RWPE1 (cell line): ENCODE measurements around the gene CANT1.
A peak's percentile ranks its signal among the peaks of the same experiment; 100 is the strongest.

Source experiments
- CTCF ChIA-PET: fragments of 350-600 bp; sonication (Branson Sonifier 250); formaldehyde crosslinking; extraction: SDS; loops from one replicate; lab custom pipeline; 2021; lab: Yijun Ruan, JAX
- POLR2A ChIA-PET: fragments of 400-600 bp; formaldehyde crosslinking; extraction: SDS; loops from one replicate; lab custom pipeline; 2020; ENCODE audit warnings: antibody characterized with exemption; ENCODE audit not compliant: low non-redundant PET; lab: Yijun Ruan, JAX
- DNase-seq: peaks from one replicate; pipeline ENCODE4 v3.0.0; 2012; ENCODE audit warnings: low spot score
- H3K27ac ChIP-seq: fragments of 450-650 bp; 2 replicates; pipeline ENCODE4 v1.5.1; 2017
- CTCF ChIP-seq: fragments of 450-650 bp; conservative IDR thresholded peaks from 2 replicates; pipeline ENCODE4 v1.5.1; 2017; ENCODE audit warnings: low read depth, mild to moderate bottlenecking

The CANT1 gene

GRCh38 chr17:78988152-78988551 lies 21.4 kb downstream of the CANT1 start:
- ChIA-PET CTCF (no interaction called here), POLR2A (no interaction called here)
- DNase-seq = no peak
- H3K27ac ChIP-seq = peak overlapping the region; percentile 73
- no peak for TF ChIP-seq CTCF

GRCh38 chr17:78986649-78987328 lies 22.8 kb downstream of the CANT1 start:
- ChIA-PET POLR2A (no interaction called here), CTCF (interaction anchor here (0.7 to 1.6 kb wide), 2 partner anchors 121 to 666 kb away, joined by 3 to 6 read pairs; no protein-coding TSS in a partner anchor)
- no peak for DNase-seq
- no peak for TF ChIP-seq CTCF
- H3K27ac ChIP-seq = peak overlapping the region; percentile 73

DNA sequence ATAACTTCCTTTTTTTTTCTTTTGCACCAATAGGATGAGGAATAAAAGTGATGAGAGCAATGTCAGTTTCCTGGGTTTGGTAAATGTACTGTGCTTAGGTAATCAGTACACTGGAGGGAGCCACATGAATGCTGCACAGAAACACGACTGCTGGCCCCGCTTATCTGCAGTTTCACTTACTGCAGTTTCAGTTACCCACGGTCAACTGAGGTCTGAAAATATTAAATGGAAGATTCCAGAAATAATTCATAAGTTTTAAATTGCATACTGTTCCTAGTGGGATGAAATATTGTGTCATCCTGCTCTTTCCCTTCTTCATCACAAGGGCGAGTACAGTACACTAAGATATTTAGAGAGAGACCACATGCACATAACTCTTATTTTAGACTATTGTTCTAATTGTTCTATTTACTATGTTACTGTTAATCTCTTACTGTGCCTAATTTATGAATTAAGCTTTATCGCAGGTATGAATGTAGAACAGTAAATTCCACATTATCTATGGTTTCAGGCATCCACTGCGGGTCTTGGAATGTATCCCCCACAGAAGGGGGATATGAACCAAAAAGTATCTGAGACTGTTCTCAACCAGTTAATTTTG lies 23.4 kb downstream of the CANT1 start:
- no peak for TF ChIP-seq CTCF
- no peak for DNase-seq
- ChIA-PET POLR2A (no interaction called here), CTCF (interaction anchor here (0.7 to 1.6 kb wide), 2 partner anchors 120 to 667 kb away, joined by 3 to 6 read pairs; no protein-coding TSS in a partner anchor)
- H3K27ac ChIP-seq = peak overlapping the region; percentile 73

- no peak for TF ChIP-seq CTCF
- no peak overlapping the region for H3K27ac ChIP-seq
- ChIA-PET POLR2A (no interaction called here), CTCF (interaction anchor here (1.7 kb wide), 1 partner anchor 60 kb away, joined by 6 read pairs; no protein-coding TSS in a partner anchor)
- no peak for DNase-seq
Observed at GRCh38 chr17:78985395-78985794, 24.2 kb downstream of the CANT1 start.

DNA sequence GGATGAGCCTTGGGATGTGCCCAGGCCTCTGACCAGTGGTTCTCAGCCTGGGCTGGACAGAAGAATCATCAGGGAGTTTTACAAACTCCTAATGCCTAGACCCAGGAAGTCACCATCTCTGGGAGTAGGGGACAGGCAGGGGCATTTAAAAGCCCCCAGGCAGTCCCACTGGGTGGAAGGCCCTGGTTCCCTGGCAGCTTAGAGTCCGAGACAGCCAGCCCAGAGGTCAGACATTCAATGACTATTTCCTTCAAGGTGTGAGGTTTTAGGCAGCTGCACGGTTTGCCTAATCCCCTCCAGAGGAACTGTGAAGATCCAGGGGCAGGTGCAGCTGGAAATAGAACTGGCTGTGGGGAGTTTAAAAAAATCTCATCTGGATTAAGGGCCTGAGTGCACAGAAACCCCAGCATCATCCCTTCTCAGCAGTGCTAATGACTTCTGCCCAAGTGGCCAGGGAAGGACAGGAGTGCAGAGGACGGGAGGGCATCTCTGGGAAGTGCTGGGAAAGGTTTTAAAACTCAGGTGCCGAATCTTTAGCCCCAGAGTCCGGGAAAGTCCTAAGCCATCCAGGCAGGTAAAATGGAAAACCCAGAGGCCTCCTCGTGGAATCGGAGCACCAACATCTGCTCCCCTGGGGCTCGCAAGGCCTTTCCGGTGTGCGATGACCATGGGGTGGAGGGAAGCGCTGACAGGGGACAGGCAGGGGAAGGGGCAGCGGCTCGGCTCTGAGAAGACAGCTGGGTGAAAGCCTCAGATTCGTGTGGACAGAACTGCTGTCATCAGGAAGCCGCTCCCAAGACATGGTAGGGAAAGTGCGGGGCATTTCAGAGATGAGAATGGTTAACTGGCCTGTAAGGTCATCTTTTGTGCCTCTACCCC lies 28.3 kb downstream of the CANT1 start:
- ChIA-PET CTCF (interaction anchor here (0.6 kb wide), 1 partner anchor 30 kb away, joined by 3 read pairs; no protein-coding TSS in a partner anchor), POLR2A (no interaction called here)
- H3K27ac ChIP-seq = peak overlapping the region; percentile 88
- no peak for DNase-seq
- TF ChIP-seq CTCF = no peak

DNA sequence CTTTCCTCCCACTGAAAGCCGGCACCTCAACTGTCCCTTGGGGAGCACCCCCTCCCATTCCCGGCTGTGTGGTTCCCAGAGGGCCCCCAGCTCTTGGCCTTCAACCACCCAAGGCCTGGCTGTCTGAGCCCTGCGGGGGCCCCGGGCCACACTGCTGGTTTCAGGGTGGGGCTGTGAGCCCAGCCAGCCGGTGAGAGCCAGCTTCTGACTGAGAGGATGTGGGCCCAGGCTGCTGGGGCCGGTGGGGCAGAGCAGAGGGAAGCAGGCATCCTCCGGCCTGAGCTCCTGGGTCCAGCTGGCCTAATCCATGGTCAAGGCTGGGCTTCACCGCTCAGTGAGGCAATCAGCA lies 29.0 kb downstream of the CANT1 start:
- ChIA-PET POLR2A (no interaction called here), CTCF (interaction anchor here (0.6 kb wide), 1 partner anchor 30 kb away, joined by 3 read pairs; no protein-coding TSS in a partner anchor)
- no peak for DNase-seq
- peak overlapping the region; percentile 88 for H3K27ac ChIP-seq
- no peak for TF ChIP-seq CTCF
